H1 (cell line): ENCODE data around the gene NMRK2. TPM values are rescaled to one million over a fixed set of nuclear protein-coding genes. Genes with fewer than 3 reads are reported as not detected.

ENCODE experiments used
- CTCF ChIA-PET: fragments of 300-600 bp; sonication (Branson Sonifier 250); formaldehyde crosslinking; loops from one replicate; lab custom pipeline; 2021; ENCODE audit not compliant: partially characterized antibody; lab: Charles Lee
- POLR2A ChIA-PET: fragments of 300-600 bp; sonication (Branson Sonifier 250); formaldehyde crosslinking; loops from one replicate; lab custom pipeline; 2021; ENCODE audit warnings: inconsistent platforms; ENCODE audit not compliant: partially characterized antibody; lab: Charles Lee
- DNase-seq, 2 experiments: peaks; one replicate each; pipeline versions ENCODE4 v3.0.0 to v3.0.0-alpha.2; 2010 to 2022; ENCODE audit warnings: low spot score in 2 of 2, low read depth in 1 of 2, mixed read lengths in 1 of 2
- FAIRE-seq: peaks from 2 replicates; lab custom pipeline; 2011; peaks lifted over from hg19 to GRCh38; lab: Jason Lieb, UNC
- H2AFZ ChIP-seq: 2 replicates; pipeline ENCODE4 v1.8.1; 2012; ENCODE audit warnings: low read length, inconsistent platforms
- H2AK5ac ChIP-seq: 2 replicates; pipeline ENCODE4 v1.6.1; 2013; ENCODE audit warnings: low read depth, low read length
- H2BK120ac ChIP-seq: replicated peaks from 2 replicates; pipeline ENCODE3; 2013; ENCODE audit warnings: low read depth, low read length, inconsistent platforms
- H2BK12ac ChIP-seq: 2 replicates; pipeline ENCODE4 v1.6.1; 2013; ENCODE audit warnings: low read depth, low read length
- H2BK15ac ChIP-seq: 2 replicates; pipeline ENCODE4 v1.6.1; 2013; ENCODE audit warnings: low read length
- H2BK20ac ChIP-seq: 2 replicates; pipeline ENCODE4 v1.6.1; 2013; ENCODE audit warnings: low read length
- H2BK5ac ChIP-seq: 2 replicates; pipeline ENCODE4 v1.6.1; 2013; ENCODE audit warnings: low read depth, low read length
- H3K14ac ChIP-seq: 2 replicates; pipeline ENCODE4 v1.6.1; 2013; ENCODE audit warnings: inconsistent platforms; ENCODE audit not compliant: insufficient read length
- H3K18ac ChIP-seq: 2 replicates; pipeline ENCODE4 v1.6.1; 2013; ENCODE audit warnings: low read length; ENCODE audit errors: extremely low read depth
- H3K23ac ChIP-seq: 2 replicates; pipeline ENCODE4 v1.6.1; 2013; ENCODE audit warnings: inconsistent platforms; ENCODE audit not compliant: insufficient read length
- H3K23me2 ChIP-seq: 2 replicates; pipeline ENCODE4 v1.6.1; 2013; ENCODE audit warnings: low read depth, low read length
- H3K27ac ChIP-seq: 2 replicates; pipeline ENCODE4 v1.6.1; 2011; ENCODE audit warnings: low read depth, low read length, inconsistent platforms
- H3K27me3 ChIP-seq, 4 experiments: replicated peaks in 1 of 4; 1 replicate in 1 of 4; 2 replicates in 3 of 4; pipeline versions ENCODE4 v1.6.1 to v1.8.1; 2011 to 2013; ENCODE audit warnings: low read length in 3 of 4, mild to moderate bottlenecking in 3 of 4, inconsistent platforms in 2 of 4, mixed read lengths in 2 of 4, moderate library complexity in 1 of 4; ENCODE audit not compliant: control insufficient read depth in 3 of 4, insufficient read depth in 3 of 4; ENCODE audit errors: extremely low read depth in 1 of 4
- H3K36me3 ChIP-seq, 4 experiments: 2 replicates each; pipeline versions ENCODE4 v1.6.1 to v1.8.1; 2011 to 2013; ENCODE audit warnings: mild to moderate bottlenecking in 4 of 4, low read length in 3 of 4, moderate library complexity in 2 of 4, control low read depth in 1 of 4, inconsistent platforms in 1 of 4; ENCODE audit not compliant: insufficient read depth in 4 of 4, control insufficient read depth in 2 of 4
- H3K4ac ChIP-seq: replicated peaks from 2 replicates; pipeline ENCODE3; 2013; ENCODE audit warnings: low read length, low read depth, mixed read lengths, inconsistent platforms; ENCODE audit not compliant: insufficient read length
- H3K4me1 ChIP-seq, 4 experiments: replicated peaks in 1 of 4; 1 replicate in 1 of 4; 2 replicates in 3 of 4; pipeline versions ENCODE4 v1.6.1 to v1.8.1; 2011 to 2013; ENCODE audit warnings: low read length in 3 of 4, inconsistent platforms in 2 of 4, mixed read lengths in 1 of 4; ENCODE audit not compliant: insufficient read depth in 4 of 4, control insufficient read depth in 3 of 4
- H3K4me2 ChIP-seq, 2 experiments: 2 replicates each; pipeline versions ENCODE4 v1.6.1 to v1.8.1; 2011 to 2013; ENCODE audit warnings: low read depth in 2 of 2, low read length in 2 of 2, control low read depth in 1 of 2, inconsistent platforms in 1 of 2, mild to moderate bottlenecking in 1 of 2; ENCODE audit not compliant: insufficient read depth in 1 of 2
- H3K4me3 ChIP-seq, 4 experiments: fragments of 200-600, 300-600 bp in 1 of 4; sonication (generic), shearing (Covaris generic), sonication (Bioruptor Twin) in 1 of 4; 2 replicates each; pipeline versions ENCODE4 v1.5.1 to v1.8.1; 2011 to 2016; ENCODE audit warnings: low read length in 4 of 4, low read depth in 3 of 4, control low read depth in 2 of 4, inconsistent platforms in 2 of 4, mild to moderate bottlenecking in 2 of 4, mixed read lengths in 1 of 4, moderate library complexity in 1 of 4; ENCODE audit not compliant: insufficient read depth in 2 of 4; ENCODE audit errors: extremely low read depth in 1 of 4
- H3K56ac ChIP-seq: replicated peaks from 2 replicates; pipeline ENCODE3; 2013; ENCODE audit warnings: low read depth, mild to moderate bottlenecking, mixed read lengths, low read length, inconsistent platforms; ENCODE audit not compliant: insufficient read length
- H3K79me1 ChIP-seq: 2 replicates; pipeline ENCODE4 v1.6.1; 2013; ENCODE audit warnings: low read depth, low read length, control low read depth
- H3K79me2 ChIP-seq, 2 experiments: 2 replicates each; pipeline versions ENCODE4 v1.6.1 to v1.8.1; 2012 to 2013; ENCODE audit warnings: low read length in 2 of 2, mild to moderate bottlenecking in 2 of 2, inconsistent platforms in 1 of 2; ENCODE audit not compliant: insufficient read depth in 2 of 2, control insufficient read depth in 1 of 2
- H3K9ac ChIP-seq, 4 experiments: replicated peaks in 1 of 4; 1 replicate in 1 of 4; 2 replicates in 3 of 4; pipeline versions ENCODE4 v1.6.1 to v1.8.1; 2011 to 2013; ENCODE audit warnings: low read depth in 3 of 4, low read length in 3 of 4, control low read depth in 2 of 4, mild to moderate bottlenecking in 2 of 4, moderate library complexity in 2 of 4, inconsistent platforms in 1 of 4; ENCODE audit errors: extremely low read depth in 1 of 4
- H3K9me3 ChIP-seq, 2 experiments: 2 replicates each; pipeline versions ENCODE4 v1.6.1 to v1.8.1; 2012 to 2013; ENCODE audit warnings: mild to moderate bottlenecking in 2 of 2, moderate library complexity in 2 of 2, control low read depth in 1 of 2, inconsistent platforms in 1 of 2, low read depth in 1 of 2, low read length in 1 of 2, mixed read lengths in 1 of 2; ENCODE audit not compliant: insufficient read depth in 2 of 2
- H4K20me1 ChIP-seq, 2 experiments: replicated peaks in 1 of 2; 2 replicates each; pipeline versions ENCODE3 to v1.8.1; 2011 to 2013; ENCODE audit warnings: inconsistent platforms in 2 of 2, low read length in 2 of 2, mild to moderate bottlenecking in 1 of 2; ENCODE audit not compliant: insufficient read depth in 2 of 2, control insufficient read depth in 1 of 2
- H4K5ac ChIP-seq: 2 replicates; pipeline ENCODE4 v1.6.1; 2013; ENCODE audit warnings: low read length, low read depth, mixed read lengths, inconsistent platforms; ENCODE audit not compliant: insufficient read length
- H4K8ac ChIP-seq: 2 replicates; pipeline ENCODE4 v1.8.0; 2013; ENCODE audit warnings: mild to moderate bottlenecking, moderate library complexity, low read length, inconsistent platforms; ENCODE audit not compliant: insufficient read depth; ENCODE audit errors: extremely low read depth
- H4K91ac ChIP-seq: replicated peaks from 2 replicates; pipeline ENCODE3; 2013; ENCODE audit warnings: low read length, mixed read lengths, inconsistent platforms; ENCODE audit not compliant: insufficient read length
- ATF2 ChIP-seq: IDR thresholded peaks from 2 replicates; pipeline ENCODE4 v1.6.1; 2012; ENCODE audit warnings: low read length, inconsistent platforms
- POLR2AphosphoS5 ChIP-seq: IDR thresholded peaks from 2 replicates; pipeline ENCODE4 v1.6.1; 2011; ENCODE audit warnings: low read depth, low read length
- SAP30 ChIP-seq: fragments of 300-600 bp; sonication (generic); IDR thresholded peaks from 2 replicates; pipeline ENCODE4 v1.7.1; 2012; ENCODE audit warnings: low read length, moderate library complexity, mild to moderate bottlenecking, inconsistent platforms; ENCODE audit not compliant: insufficient read depth, insufficient replicate concordance
- WGBS, 2 experiments: shearing (Covaris generic) in 1 of 2; methylation state at CpG; one replicate each; pipeline versions ENCODE4 v1.1.6 to v1.1.7; 2013 to 2015; ENCODE audit warnings: low lambda C conversion rate in 2 of 2, mixed read lengths in 2 of 2, inconsistent platforms in 1 of 2, low coverage in 1 of 2, missing lambda C conversion rate in 1 of 2; ENCODE audit not compliant: insufficient replicate concordance in 2 of 2, insufficient coverage in 1 of 2, insufficient read length in 1 of 2; ENCODE audit errors: extremely low coverage in 1 of 2, missing lambda C conversion rate in 1 of 2; 5-methylcytosine and 5-hydroxymethylcytosine counted together
- polyA plus RNA-seq, 7 experiments: library from polyadenylated mRNA; depleted of rRNA in 3 of 7; stranded (reverse) in 5 of 7; unstranded in 2 of 7; fragments of >200 nt in 5 of 7; fragments of 200-250 nt in 2 of 7; gene quantifications; 1 replicate in 5 of 7; 2 replicates in 1 of 7; 4 replicates in 1 of 7; pipeline versions ENCODE4 v1.2.1 to v1.2.3, GENCODE V29; 2011 to 2013; ENCODE audit warnings: missing spikeins in 2 of 7, mixed read lengths in 2 of 7
- total RNA-seq: library from RNA; stranded (reverse); fragmentation: NEBNext Ultra II Directional; extraction: Animal tissue kit (Norgen Biotek cat#: 25700); gene quantifications from 2 replicates; pipeline ENCODE4 v1.2.1, GENCODE V29; 2021

NMRK2 gene
- total and polyA plus RNA-seq, 2 of the 8 experiments (the other 6 are each of a cell fraction or from before 2014, with no cell fraction given), result 87.4 to 206 TPM

DNA sequence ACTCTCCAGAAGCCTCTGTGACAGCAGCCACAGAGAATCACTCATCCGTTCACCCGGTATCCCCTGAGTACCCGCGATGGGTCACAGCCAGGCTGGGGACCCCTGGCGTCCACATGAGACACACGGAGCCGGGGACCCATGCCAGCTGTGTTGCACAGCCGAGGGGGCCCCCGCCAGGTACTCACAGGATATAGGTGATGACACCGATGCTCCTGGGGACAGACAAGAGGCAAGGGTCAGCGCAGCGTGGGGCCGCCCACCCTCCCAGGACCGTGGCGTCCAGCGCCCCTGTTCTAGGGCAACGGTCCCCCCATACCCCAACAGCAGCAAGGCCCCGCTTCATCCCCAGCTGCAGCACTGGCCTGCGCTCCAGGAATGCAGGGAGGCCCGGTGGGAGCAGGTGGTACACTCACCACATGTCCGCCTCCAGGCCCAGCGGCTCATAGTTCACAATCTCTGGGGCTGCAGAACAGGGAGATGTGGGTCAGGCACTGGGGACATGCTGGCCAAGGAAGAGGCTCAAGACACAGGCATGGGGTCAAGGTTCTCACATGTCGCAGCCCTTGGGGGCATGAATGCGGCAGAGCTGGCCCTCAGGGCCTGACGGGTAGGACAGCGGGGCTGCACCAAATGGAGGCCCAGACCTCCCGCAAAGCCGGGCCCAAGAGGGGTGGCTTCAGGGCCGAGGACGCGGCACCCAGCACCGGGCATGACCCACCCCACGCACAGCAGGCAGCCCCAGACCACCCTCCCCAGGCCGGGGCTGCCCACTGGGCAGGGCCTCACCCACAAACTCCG, 30.8 kb downstream of the NMRK2 start:
- FAIRE-seq (no peak), DNase-seq (no peak)
- Histone ChIP-seq H4K8ac (no peak overlapping the region; the same call in 1 of the 2 replicates), H3K23ac (no peak overlapping the region), H2BK12ac (no peak overlapping the region), H3K4me2 (no peak overlapping the region), H2BK15ac (no peak overlapping the region), H3K4me3 (no peak overlapping the region), H3K79me1 (peaks cover 8% of the 10 kb centered on the region), H3K9me3 (no peaks in the 10 kb centered on the region), H3K4ac (no peak overlapping the region), H3K14ac (no peak overlapping the region), H3K27ac (no peak overlapping the region), H3K9ac (no peak overlapping the region), H3K79me2 (peaks cover 3 to 30% of the 10 kb centered on the region in 2 experiments; a peak in 2 of 4 replicates), H2BK5ac (no peak overlapping the region), H2BK120ac (no peak overlapping the region), H2AFZ (no peak overlapping the region), H2BK20ac (no peak overlapping the region), H3K4me1 (peaks cover 0 to 5% (median 0%) of the 10 kb centered on the region in 4 experiments; a peak in 1 of 7 replicates), H3K36me3 (peaks cover 22 to 69% (median 49%) of the 10 kb centered on the region in 4 experiments), H4K20me1 (peaks cover 13 to 19% of the 10 kb centered on the region in 2 experiments), H3K18ac (no peak overlapping the region), H2AK5ac (no peak overlapping the region), H3K23me2 (no peaks in the 10 kb centered on the region), H3K27me3 (no peaks in the 10 kb centered on the region), H3K56ac (no peak overlapping the region), H4K5ac (no peak overlapping the region), H4K91ac (no peak overlapping the region)
- WGBS, 2 experiments, result 96% methylated on average over 35 of the region's 35 CpGs; no CpG with 5 or more reads in 1 of the 2 experiments
- POLR2A ChIA-PET, result interaction anchor here (1.2 to 24.8 kb wide), 4 partner anchors 9 to 31 kb away, joined by 4 to 870 read pairs (median 6); partner anchors contain the start of genes EEF2 and NMRK2
- TF ChIP-seq SAP30, result no peak
- TF ChIP-seq ATF2, result no peak
- peak; percentile 15; the same call in 1 of the 2 replicates for TF ChIP-seq POLR2AphosphoS5
- CTCF ChIA-PET, result interaction anchor here (1.1 kb wide), 1 partner anchor 12 kb away, joined by 3 read pairs; no protein-coding TSS in a partner anchor
